Vagina (tissue), 2 donors: ENCODE data around the gene BNC2.

Experiments
- POLR2A ChIP-seq, 2 donors: fragments of 450-650 bp; IDR thresholded peaks; one replicate each; pipeline ENCODE4 v1.6.1; 2017; ENCODE audit warnings: antibody characterized with exemption in 2 of 2, mild to moderate bottlenecking in 2 of 2, moderate library complexity in 2 of 2
- POLR2AphosphoS5 ChIP-seq, 2 donors: sonication (generic); formaldehyde crosslinking; IDR thresholded peaks; one replicate each; pipeline ENCODE4 v1.9.0; 2017; ENCODE audit warnings: antibody characterized with exemption in 2 of 2, mild to moderate bottlenecking in 2 of 2, low read depth in 1 of 2; ENCODE audit not compliant: insufficient read depth in 1 of 2
- TF ChIP-seq, protein P1 (sequence below), 3 experiments: fragments of 450-650 bp in 2 of 3; fragments of 200-600 bp in 1 of 3; sonication (generic) in 1 of 3; IDR thresholded peaks; one replicate each; pipeline ENCODE4 v1.5.1; 2017 to 2019; ENCODE audit warnings: antibody characterized with exemption in 3 of 3, mild to moderate bottlenecking in 2 of 3, moderate library complexity in 2 of 3

DNA sequence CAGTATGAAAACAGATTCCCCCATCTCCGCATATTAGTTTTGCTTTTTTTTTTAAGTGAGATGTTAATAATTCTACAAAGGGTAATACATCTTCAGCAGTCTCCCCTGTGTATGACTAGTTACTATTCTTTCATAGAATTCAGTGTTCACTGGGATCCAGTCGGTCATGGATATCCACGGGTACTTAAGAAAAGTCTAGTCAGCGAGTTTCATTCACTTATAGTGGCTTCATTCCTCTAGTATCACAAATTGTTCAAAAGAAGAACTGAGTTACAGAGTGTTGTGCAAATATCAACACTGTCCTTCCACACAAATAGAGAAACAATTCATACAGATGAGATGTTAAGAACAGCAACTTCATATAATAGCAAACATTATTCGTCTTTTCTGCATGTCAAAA is 35.7 kb downstream of the BNC2 start:
- no peak for TF ChIP-seq POLR2A (IDR thresholded peaks at IDR 0.05)
- TF ChIP-seq, protein P1, sequence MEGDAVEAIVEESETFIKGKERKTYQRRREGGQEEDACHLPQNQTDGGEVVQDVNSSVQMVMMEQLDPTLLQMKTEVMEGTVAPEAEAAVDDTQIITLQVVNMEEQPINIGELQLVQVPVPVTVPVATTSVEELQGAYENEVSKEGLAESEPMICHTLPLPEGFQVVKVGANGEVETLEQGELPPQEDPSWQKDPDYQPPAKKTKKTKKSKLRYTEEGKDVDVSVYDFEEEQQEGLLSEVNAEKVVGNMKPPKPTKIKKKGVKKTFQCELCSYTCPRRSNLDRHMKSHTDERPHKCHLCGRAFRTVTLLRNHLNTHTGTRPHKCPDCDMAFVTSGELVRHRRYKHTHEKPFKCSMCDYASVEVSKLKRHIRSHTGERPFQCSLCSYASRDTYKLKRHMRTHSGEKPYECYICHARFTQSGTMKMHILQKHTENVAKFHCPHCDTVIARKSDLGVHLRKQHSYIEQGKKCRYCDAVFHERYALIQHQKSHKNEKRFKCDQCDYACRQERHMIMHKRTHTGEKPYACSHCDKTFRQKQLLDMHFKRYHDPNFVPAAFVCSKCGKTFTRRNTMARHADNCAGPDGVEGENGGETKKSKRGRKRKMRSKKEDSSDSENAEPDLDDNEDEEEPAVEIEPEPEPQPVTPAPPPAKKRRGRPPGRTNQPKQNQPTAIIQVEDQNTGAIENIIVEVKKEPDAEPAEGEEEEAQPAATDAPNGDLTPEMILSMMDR (IDR thresholded peaks at IDR 0.05): no peak
- TF ChIP-seq POLR2AphosphoS5 (IDR thresholded peaks at IDR 0.05; ENCODE audit: insufficient read depth in 1 of 2, low read depth in 1 of 2): no peak
